GM19452 (cell line): Measurements from ENCODE around the gene TMEM135.
"Not testable (repeated sequence)": the region's sequence is repeated elsewhere in the genome, so short reads cannot be mapped to it uniquely, and the experiment has no call there.

ENCODE experiments used
- ATAC-seq: cut with Tn5 transposase; IDR thresholded peaks from one replicate; pipeline ENCODE4 v1.9.1; 2021; ENCODE audit not compliant: unreplicated experiment

The TMEM135 gene

DNA sequence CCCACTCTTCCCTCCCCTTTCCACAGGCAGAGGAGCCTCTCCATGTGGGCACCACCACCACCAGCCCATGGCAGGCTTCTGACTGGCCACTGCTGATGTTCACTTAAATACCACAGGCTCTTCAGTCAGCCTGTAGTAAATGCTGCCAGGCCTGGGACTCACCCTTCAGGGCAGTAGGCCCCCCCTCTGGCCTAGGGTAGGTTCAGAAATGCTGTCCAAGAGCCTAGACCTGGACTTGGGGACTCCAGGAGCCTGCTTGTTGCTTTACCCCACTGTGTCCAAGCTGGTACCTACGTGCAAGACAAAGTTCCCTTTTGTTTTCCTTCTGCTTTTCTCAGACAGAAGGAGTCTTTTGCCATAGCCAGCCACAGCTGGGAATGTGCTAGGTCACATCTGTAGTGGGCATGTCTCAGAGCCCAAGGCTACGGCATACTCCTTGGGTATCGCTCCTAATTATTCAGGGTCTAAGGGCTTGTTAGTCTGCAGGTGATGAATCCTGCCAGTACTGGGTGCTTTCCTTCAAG is 38.6 kb downstream of the TMEM135 start:
- no peak for ATAC-seq

DNA sequence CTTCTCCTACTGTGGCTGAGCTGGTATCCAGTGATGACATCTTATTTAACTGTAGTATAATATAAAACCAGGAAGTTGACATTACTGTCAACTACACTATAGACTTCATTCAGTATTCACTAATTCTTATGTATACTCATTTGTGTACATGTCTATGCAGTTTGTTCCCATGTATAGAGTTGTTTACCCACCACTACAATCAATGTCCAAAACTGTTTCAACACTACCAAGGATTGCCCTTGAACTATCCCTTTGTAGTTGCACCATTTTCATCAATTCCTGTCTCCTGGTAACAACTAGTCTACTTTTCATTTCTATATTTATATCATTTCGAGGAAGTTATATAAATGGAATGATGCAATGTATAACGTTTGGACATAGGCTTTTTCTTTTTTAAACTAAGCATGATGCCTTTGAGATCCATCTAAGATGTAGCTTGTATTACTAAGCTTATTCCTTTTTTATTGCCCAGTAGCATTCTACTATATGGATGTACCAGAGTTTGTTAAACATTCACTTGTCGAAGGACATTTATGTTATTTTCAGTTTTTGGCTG is 39.2 kb downstream of the TMEM135 start:
- ATAC-seq, result no peak

DNA sequence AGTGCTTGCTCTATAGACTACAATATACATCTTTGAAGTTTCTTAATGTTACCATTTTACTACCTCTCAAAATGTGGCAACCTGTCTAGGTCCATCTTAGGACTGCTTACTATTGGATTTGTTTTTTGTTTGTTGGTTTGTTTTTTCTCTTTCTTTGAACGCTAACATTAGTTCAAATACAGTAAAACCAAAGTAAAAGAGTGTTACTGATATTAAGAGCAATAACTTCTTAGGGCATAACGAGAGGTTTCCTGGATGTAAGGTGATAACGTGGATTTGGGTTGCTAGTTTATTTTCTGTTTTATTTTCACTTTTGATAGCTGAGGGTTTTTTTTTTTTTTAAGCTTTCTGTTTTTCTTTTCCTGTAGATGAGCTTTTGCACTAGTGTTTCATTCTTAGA is 43.6 kb downstream of the TMEM135 start:
- peak; percentile 84 for ATAC-seq

DNA sequence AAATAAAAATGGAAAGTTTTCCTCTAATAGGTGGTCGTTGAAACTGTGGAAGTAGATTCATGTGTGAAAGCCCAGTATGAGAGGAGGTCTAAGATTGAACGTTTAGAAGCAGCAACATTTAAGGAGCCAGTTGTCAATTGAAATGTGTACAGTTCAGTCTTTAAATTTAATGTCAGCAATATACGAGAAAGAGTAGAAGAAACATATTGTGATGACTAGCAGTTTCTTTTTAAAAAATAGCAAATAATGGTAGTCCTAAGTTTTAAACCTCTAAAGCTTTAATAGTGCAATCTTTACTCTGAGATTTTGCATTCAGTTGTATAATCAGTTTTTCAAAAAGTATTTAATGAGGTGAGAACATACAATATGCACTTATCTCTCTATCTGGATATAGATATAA is 44.9 kb downstream of the TMEM135 start:
- ATAC-seq, result no peak

DNA sequence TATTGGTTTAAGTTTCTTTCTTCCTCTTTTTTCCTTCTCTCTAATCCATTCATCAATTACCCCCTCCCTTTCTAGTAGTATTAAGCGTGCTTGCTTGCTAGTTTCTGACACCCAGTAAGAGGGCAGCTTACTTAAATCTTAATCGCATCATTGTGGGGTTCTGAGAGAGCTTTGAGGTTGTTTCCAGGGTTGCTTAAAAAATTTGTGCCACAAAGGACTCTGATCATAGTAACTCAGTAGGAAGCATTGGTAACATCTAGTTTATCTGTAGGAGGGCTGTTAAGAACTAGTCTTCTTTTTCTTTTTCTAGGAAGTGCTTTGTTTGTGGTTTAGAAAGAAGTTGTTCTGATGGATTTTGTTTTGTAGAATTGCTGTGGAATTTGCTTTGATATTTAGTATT is 45.3 kb downstream of the TMEM135 start:
- ATAC-seq, result no peak

DNA sequence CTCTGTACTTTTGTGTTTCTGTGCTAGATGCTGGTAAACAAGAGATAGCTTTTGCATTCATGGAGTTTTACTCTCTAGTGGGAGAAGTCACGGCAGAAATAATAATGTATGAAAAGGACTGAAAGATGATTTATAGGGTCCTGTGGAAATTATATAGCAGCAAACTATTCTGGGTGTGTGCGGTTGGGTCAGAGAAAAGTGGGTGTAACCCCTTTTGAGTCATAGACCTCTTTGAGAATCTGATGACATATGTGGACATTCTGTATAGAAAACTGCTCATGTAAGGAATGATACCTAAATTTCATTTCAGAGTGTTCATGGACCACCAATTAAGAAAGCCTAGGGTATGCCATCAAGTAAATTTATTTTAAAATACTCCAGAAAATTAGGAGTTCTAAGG is 54.4 kb downstream of the TMEM135 start:
- ATAC-seq, result no peak

DNA sequence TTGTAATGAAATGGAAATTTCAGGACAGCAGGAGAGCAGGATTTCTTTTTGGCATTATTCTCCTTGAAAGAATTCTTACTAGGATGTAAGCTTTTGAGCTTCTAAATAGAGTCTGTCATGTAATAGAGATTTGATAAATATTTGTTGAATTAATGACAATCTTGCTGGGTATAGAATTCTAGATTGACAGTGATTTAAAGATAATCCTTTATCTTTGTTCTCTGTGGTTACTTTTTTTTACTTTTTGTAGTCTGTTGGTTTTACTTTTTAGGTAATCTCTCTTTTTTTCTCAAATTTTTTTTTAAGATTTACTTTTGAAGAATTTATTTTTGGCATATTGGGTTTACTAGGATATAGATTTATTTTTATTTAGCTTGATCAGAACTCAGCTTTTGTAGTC is 54.8 kb downstream of the TMEM135 start:
- no peak for ATAC-seq

DNA sequence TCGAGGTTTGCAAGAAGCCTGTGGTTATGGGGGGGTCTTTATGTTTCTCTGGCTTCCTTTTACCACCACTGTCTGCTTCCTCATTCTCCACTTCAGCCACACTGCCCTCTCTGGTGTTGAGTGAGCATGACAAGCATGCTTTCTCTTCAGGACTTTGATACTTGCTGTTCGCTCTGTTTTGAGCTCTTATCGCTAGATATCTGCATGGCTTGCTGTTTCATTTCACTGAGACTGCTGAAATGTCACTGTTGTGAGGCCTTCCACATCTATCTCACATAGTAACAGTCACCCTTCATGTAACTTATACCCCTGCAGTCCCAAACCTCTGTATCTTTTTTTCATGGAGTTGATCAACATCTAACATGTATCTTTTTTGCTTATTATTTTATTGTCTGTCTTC is 59.8 kb downstream of the TMEM135 start:
- ATAC-seq, result peak; percentile 90

DNA sequence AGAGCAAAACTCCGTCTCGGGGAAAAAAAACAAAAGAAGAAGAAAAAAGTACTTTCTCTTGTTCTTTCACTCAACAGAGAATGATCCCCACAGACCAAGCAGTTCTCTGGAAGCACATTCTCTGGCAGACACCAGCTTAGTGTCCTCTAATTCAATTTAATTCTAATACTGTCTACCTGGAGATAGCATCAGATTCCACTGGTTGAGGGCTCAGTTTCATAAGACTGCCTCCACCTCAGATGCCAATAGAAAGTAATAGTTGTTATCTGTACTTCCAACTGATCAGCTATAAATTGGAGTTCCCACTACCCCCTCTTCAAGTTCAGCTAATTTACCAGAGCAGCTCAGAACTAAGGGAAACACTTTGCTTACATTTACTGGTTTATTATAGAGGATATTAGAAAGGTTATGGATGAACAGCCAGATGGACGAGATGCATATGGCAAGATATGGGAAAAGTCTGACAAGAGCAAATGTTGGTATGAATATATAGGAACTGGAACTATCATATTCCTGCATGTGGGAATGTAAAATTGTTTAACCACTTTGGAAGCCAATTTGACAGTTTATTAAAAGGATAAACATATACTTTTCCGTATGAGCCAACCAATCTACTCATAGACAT is 64.3 kb downstream of the TMEM135 start:
- no peak for ATAC-seq

DNA sequence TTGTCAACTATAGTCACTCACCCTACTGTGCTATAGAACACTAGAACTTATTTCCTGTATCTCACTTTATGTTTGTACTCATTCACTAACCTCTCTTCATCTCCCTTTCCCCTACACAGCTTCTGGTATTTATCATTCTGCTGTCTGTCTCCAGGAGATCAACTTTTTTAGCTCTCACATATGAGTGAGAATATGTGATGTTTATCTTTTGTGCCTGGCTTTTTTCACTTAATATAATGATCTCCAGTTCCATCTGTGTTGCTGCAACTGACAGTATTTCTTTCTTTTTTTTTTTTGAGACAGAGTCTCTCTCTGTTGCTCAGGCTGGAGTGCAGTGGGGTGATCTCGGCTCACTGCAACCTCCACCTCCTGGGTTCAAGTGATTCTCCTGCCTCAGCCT is 68.1 kb downstream of the TMEM135 start:
- not testable (repeated sequence) for ATAC-seq

DNA sequence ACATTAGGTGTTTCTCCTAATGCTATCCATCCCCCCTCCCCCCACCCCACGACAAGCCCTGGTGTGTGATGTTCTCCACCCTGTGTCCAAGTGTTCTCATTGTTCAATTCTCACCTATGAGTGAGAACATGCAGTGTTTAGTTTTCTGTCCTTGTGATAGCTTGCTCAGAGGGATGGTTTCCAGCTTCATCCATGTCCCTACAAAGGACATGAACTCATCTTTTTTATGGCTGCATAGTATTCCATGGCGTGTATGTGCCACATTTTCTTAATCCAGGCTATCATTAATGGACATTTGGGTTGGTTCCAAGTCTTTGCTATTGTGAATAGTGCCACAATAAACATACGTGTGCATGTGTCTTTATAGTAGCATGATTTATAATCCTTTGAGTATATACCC is 69.6 kb downstream of the TMEM135 start:
- ATAC-seq, result not testable (repeated sequence)

DNA sequence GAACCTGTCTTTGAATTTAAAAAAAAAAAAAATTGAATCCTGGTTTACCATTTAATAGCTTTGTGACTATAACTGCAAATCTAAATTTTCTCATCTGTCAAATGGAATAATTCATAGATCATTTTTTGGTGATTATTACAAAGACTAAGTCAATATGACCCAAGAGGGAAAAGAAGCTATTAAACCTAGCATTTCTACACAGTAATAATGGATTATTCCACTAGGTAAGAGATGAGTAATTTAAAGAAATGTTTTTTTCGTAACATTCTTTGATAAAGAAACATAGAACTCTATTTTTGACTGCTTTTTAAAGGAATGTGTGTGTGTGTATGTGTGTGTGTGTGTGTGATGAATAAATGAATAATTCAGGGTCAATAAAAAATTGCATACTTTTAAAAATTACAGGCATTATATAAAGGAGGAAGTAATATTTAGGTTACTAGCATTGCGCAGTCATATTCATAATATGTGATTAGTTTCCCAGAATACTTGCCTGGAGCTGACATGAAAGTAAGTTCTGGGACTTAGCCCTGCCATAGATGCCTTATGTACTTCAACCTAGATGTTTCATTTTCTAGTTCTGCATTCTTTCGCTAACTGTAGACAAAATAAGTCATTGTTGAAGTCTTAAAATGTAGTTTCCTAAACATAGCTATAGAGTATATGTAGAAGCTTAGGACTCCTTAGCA is 72.9 kb downstream of the TMEM135 start:
- ATAC-seq, result no peak

DNA sequence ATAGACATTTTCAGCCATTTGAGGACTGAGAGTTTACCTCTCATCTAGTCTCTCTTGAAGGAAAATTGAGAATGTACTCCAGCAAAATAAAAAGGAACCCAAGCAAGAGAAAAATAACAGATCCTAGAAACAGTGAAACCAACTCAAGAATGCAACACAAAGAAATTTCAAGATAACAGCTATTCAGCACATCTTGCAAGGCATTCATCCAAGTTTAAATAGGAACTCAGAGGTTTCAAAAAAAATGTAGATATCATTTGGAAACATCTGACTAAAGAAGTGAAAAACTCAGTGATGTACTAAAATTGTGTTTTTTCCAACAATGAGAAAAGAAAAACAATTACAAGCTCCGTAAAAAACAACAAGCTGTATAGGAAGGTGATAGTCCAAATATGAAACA is 76.4 kb downstream of the TMEM135 start:
- no peak for ATAC-seq

DNA sequence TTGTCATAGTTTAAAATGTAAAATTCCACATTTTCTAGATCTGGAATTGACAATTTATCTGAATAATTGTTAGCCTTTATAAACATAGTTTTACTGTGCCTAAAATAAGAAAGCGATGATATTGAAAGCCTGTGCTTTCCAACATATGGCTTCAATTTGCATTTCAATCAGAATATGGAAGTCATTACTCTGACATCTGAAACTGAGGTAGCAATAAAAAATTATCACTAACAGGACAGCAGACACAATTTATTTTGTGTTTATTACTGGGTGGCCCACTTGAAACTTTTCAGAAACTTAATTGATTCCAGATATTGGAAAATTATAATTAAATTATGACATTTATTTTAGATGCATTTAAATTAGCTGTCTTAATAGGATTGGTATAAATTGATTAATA is 78.5 kb downstream of the TMEM135 start:
- ATAC-seq, result no peak

DNA sequence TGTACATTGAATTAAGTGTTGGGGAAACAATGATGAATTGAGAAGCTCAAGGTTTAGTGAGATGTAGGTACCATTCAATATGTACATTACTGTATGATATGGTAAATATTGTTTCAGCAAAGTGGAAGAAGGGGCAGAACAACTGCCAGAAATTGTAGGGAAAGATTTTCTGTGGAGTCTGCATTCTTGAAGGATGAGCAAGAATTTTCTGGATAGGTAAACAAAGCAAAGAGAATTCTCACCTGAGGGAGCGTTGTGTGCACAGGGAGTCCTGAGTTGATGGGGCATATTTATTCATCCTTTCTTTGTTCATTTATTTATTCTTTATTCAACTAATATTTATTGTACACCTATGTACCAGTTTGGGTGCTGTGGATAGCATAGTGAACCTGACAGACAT is 83.2 kb downstream of the TMEM135 start:
- no peak for ATAC-seq

DNA sequence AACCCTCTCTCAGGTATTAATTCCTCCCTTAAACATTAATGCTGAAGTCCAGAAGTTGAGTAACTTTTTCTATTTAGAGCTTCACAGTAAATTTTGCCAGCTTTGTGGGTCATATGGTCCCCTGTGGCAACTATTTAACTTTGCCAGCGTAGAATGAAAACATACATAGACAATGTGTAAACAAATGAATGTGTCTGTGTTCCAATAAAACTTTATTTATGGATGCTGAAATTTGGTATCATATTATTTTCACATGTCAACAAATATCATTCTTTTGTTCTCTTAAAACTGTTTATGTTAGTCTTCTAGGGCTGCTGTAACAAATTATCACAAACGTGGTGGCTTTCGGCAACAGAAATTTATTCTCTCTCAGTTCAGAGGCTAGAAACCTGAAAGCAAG is 85.1 kb downstream of the TMEM135 start:
- ATAC-seq, result no peak

DNA sequence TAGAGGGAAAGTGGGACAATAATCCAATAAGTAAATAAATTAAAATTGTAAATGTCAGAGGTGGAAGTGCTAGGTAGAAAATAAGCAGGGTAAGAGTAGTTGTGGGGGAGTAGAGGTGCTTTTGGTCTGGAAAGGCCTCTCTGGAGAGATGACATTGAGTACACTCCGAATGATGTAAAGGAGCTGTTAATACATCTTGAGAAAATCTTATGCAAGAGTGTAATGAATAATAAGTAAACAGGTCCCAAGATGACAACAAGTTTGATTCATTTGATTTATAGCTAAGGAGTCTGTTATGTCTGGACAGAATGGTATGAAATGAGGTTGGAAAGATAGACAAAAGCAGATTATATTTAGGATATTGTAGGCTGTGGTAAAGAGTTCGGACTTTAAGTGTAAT is 87.5 kb downstream of the TMEM135 start:
- no peak for ATAC-seq

DNA sequence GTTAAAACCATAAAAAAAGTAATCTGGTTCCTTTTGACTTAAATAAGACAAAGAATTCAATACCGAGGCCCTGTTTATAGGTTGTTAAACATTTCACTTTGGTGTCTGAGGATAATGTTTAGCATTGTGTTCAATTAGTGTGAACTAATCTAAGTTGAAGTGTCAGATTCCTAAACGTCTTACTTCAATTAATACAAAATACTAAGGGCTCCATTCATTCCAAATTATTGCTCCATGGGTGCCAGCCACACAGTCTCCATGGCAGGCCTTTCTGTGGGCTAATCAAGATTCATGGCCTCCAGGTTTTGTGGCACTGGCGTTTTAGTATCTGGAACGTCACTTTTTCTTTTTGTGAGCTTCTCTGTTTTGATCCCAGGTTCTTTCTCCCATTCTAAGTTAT is 89.4 kb downstream of the TMEM135 start:
- ATAC-seq, result no peak

DNA sequence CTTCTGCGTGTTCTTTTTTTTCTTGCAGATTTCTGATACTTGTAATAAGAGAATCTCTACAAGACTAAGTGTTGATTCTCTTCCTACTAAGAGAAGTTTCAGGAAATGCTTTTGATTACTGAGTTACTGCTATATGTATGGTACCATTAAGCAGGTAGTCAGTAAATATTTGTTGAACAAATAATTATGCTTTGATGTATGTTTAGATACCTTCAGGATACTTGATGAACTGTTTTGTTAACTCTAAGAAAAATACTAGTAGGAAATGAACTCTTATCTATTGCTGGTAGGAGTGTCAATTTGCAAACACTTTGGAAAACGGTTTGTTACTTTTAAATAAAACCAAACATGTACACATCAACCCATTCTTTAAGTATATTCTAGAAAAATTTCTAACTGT is 90.6 kb downstream of the TMEM135 start:
- no peak for ATAC-seq

DNA sequence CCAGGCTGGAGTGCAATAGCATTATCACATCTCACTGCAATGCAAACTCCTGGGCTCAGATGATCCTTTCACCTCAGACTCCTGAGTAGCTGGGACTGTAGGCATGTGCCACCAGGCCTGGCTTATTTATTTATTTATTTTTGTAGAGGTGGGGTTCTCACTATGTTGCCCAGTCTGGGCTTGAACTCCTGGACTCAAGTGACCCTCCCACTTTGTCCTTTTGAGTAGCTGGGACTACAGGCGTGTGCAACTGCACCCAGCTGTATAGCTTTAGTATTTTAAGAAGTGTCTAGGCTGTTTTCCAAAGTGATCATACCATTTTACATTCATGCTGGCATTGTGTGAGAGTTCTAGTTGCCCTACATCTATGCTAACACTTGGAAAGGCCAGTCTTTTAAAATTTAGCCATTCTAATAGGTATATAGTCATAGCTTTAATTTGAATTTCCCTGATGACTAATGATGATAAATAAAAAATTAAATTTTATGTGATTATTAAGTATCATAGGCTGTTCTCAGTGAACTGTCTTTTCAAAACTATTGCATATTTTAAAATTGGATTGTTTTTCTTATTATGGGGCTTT is 96.9 kb downstream of the TMEM135 start:
- no peak for ATAC-seq

DNA sequence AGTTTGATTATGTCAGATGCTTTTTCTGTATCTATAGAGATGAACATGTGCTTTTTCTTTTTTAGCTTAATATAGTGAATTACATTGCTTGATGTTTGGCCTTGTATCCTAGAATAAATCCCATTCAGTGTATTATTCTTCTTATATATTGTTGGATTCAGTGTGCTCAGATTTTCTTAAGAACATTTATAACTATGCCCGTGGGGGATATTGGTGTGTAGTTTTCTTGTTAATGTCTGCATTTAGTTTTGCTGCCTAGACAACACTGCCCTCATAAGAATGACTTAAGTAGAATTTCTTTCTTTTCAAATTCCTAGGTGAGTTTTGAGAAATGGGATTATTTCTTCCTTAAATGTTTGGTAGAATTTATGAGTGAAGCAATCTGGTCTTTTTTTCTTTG is 98.5 kb downstream of the TMEM135 start:
- ATAC-seq, result no peak

DNA sequence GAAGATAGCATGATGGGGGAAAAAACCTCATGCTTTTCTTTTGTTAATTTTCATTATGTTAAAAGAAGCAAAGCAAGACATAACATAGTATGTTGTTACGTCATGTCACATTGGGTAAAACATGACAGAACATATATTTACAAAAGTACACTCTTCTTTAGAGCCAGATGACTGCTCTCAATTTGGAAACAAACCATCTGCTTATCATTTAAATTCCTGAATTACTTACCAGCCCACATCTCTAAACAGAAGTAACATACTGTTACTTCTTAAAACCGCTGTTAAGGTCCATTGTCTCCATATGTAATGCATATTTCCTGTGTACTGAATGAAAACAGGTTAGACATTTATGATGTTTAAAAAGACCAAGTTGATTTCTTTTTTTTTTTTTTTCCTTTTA is 100.0 kb downstream of the TMEM135 start:
- ATAC-seq, result no peak
